ENCODE results near the gene APBB1IP. TPM values are rescaled to one million over a fixed set of nuclear protein-coding genes. Genes with fewer than 3 reads are reported as not detected.
"Not testable (repeated sequence)": the region's sequence is repeated elsewhere in the genome, so short reads cannot be mapped to it uniquely, and the experiment has no call there.

The APBB1IP gene
- total RNA-seq, 1 experiment from 2014 or later: not detected

DNA sequence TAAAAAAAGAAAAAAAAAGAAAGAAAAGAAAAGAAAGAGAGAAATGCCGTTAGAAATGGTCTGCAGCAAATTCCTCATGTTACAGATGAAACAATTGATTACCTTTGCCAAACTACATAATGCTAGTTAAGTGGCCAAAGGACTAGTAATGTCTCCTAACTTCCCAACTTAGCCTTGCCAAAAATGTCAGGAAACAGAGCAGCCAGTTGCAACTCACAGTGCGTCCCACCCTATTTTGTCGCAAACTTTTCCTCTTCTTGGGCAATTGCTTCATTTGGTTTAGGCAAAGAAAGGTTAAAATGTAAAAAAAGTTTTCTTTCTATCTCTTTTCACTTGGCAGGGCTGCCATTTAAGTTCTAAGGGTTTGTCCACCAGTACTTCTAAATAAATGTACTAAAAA lies 53.1 kb downstream of the APBB1IP start:
- intact Hi-C loops (cut with micrococcal nuclease): no loop called here
- peaks cover 15% of the 10 kb centered on the region for H3K4me1 Mint-ChIP-seq (ENCODE audit: insufficient read depth, unreplicated experiment)
- no peak for DNase-seq (ENCODE audit: unreplicated experiment)
- TF ChIP-seq, protein P1, sequence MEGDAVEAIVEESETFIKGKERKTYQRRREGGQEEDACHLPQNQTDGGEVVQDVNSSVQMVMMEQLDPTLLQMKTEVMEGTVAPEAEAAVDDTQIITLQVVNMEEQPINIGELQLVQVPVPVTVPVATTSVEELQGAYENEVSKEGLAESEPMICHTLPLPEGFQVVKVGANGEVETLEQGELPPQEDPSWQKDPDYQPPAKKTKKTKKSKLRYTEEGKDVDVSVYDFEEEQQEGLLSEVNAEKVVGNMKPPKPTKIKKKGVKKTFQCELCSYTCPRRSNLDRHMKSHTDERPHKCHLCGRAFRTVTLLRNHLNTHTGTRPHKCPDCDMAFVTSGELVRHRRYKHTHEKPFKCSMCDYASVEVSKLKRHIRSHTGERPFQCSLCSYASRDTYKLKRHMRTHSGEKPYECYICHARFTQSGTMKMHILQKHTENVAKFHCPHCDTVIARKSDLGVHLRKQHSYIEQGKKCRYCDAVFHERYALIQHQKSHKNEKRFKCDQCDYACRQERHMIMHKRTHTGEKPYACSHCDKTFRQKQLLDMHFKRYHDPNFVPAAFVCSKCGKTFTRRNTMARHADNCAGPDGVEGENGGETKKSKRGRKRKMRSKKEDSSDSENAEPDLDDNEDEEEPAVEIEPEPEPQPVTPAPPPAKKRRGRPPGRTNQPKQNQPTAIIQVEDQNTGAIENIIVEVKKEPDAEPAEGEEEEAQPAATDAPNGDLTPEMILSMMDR (IDR thresholded peaks at IDR 0.05; ENCODE audit: unreplicated experiment): no peak
- H3K4me3 Mint-ChIP-seq (ENCODE audit: unreplicated experiment): no peak overlapping the region
- ChIA-PET POLR2A (no interaction called here), CTCF (no interaction called here)
- H3K27me3 Mint-ChIP-seq (ENCODE audit: insufficient read depth, unreplicated experiment): no peaks in the 10 kb centered on the region
- BruUV-seq (replicated peaks): no TSS peak
- H3K9me3 Mint-ChIP-seq (ENCODE audit: unreplicated experiment): no peaks in the 10 kb centered on the region
- H3K27ac Mint-ChIP-seq (ENCODE audit: low read depth, unreplicated experiment): no peak overlapping the region
- H3K36me3 Mint-ChIP-seq (ENCODE audit: insufficient read depth, unreplicated experiment): peaks cover 3% of the 10 kb centered on the region

DNA sequence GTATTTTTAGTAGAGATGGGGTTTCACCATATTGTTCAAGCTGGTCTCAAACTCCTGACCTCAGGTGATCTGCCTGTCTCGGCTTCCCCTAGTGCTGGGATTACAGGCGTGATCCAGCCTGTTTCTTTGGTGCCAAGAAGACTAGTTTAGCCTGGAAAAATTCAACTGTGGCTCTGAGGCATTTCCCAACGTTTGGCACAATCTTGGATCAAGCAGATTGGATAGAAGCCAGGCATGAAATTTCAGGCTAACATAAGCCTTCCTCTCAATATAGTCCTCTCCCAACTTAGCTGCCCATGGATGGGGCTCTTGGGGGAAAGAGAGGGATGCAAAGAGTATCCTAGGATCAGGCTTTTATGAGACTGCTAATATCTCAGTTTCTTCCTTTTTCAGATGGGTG lies 53.8 kb downstream of the APBB1IP start:
- H3K4me1 Mint-ChIP-seq (ENCODE audit: insufficient read depth, unreplicated experiment): peaks cover 8% of the 10 kb centered on the region
- no TSS peak for BruUV-seq (replicated peaks)
- no peaks in the 10 kb centered on the region for H3K36me3 Mint-ChIP-seq (ENCODE audit: insufficient read depth, unreplicated experiment)
- no peak overlapping the region for H3K27ac Mint-ChIP-seq (ENCODE audit: low read depth, unreplicated experiment)
- no peaks in the 10 kb centered on the region for H3K27me3 Mint-ChIP-seq (ENCODE audit: insufficient read depth, unreplicated experiment)
- H3K9me3 Mint-ChIP-seq (ENCODE audit: unreplicated experiment): no peaks in the 10 kb centered on the region
- TF ChIP-seq, protein P1 (IDR thresholded peaks at IDR 0.05; ENCODE audit: unreplicated experiment): no peak
- intact Hi-C loops (cut with micrococcal nuclease): no loop called here
- ChIA-PET POLR2A (no interaction called here), CTCF (no interaction called here)
- H3K4me3 Mint-ChIP-seq (ENCODE audit: unreplicated experiment): no peak overlapping the region
- DNase-seq (ENCODE audit: unreplicated experiment): peak; percentile 70

DNA sequence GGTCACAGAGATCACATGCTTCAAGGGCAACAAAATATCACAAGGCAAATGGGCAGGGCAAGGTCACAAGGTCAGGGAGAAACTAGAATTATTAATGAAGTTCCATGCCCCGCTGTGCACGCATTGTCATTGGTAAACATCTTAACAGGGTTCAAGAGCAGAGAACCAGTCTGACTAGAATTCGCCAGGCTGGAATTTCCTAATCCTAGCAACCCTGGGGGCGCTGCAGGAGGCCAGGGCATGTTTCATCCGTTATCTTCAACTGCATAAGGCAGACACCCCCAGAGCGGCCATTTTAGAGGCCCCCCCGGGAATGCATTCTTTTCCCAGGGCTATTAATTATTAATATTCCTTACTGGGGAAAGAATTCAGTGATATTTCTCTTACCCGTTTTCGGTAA lies 54.6 kb downstream of the APBB1IP start:
- H3K27me3 Mint-ChIP-seq (ENCODE audit: insufficient read depth, unreplicated experiment); DNase-seq (ENCODE audit: unreplicated experiment); H3K27ac Mint-ChIP-seq (ENCODE audit: low read depth, unreplicated experiment); POLR2A ChIA-PET; intact Hi-C loops (cut with micrococcal nuclease); H3K4me3 Mint-ChIP-seq (ENCODE audit: unreplicated experiment); H3K4me1 Mint-ChIP-seq (ENCODE audit: insufficient read depth, unreplicated experiment); BruUV-seq (replicated peaks); CTCF ChIA-PET; H3K9me3 Mint-ChIP-seq (ENCODE audit: unreplicated experiment); H3K36me3 Mint-ChIP-seq (ENCODE audit: insufficient read depth, unreplicated experiment): not testable (repeated sequence)

DNA sequence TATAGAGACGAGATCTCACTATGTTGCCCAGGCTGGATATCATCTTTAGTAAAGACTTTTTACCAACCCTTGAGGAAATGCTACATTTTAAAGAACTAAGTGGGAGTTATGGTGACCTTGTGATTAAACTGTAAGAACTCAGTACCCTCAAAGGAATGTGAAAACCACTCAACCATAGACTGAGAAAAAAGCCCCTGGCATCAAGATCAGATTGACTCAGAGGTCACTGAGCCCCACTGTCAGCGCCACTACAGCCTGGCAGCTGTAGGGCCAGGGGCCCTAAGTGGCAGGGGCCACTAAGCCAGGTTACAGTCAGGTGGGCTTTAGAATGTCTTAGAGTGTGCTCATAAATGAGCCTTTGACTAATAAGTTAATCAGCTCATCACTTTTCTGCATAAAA lies 55.9 kb downstream of the APBB1IP start:
- POLR2A ChIA-PET: interaction anchor here (0.7 kb wide), 1 partner anchor 9 kb away, joined by 4 read pairs; no protein-coding TSS in a partner anchor
- BruUV-seq (replicated peaks): no TSS peak
- intact Hi-C loops (cut with micrococcal nuclease): no loop called here

DNA sequence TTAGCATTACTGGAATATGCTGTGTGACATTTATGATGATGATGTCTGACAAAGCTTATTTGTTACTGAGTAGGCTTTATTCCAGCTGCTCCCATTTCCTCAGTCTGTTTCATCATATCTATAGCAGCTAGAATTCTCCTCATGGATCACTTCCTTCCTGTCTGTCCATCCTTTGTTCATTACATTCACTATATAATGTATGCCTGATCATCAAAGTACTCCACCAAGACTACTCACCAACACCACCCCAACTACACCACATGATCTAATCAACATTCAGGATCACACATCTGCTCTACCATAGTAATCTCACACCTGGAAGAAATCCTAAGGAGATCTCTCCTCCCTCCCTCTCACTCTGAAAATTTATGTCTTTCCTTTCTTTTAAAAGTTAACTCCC lies 61.3 kb downstream of the APBB1IP start:
- no peak for DNase-seq (ENCODE audit: unreplicated experiment)
- intact Hi-C loops (cut with micrococcal nuclease): no loop called here
- POLR2A ChIA-PET: no interaction called here
- no TSS peak for BruUV-seq (replicated peaks)
- TF ChIP-seq, protein P1 (IDR thresholded peaks at IDR 0.05; ENCODE audit: unreplicated experiment): no peak
- H3K36me3 Mint-ChIP-seq (ENCODE audit: insufficient read depth, unreplicated experiment): no peaks in the 10 kb centered on the region
- no peaks in the 10 kb centered on the region for H3K4me1 Mint-ChIP-seq (ENCODE audit: insufficient read depth, unreplicated experiment)
- no peak overlapping the region for H3K4me3 Mint-ChIP-seq (ENCODE audit: unreplicated experiment)
- H3K9me3 Mint-ChIP-seq (ENCODE audit: unreplicated experiment): no peaks in the 10 kb centered on the region
- no peak overlapping the region for H3K27ac Mint-ChIP-seq (ENCODE audit: low read depth, unreplicated experiment)
- H3K27me3 Mint-ChIP-seq (ENCODE audit: insufficient read depth, unreplicated experiment): no peaks in the 10 kb centered on the region
- CTCF ChIA-PET: no interaction called here

More for the DNA sequence above, 55.9 kb downstream of the APBB1IP start:
- H3K4me3 Mint-ChIP-seq (ENCODE audit: unreplicated experiment): no peak overlapping the region
- no peak for DNase-seq (ENCODE audit: unreplicated experiment)
- no peaks in the 10 kb centered on the region for H3K27me3 Mint-ChIP-seq (ENCODE audit: insufficient read depth, unreplicated experiment)
- H3K36me3 Mint-ChIP-seq (ENCODE audit: insufficient read depth, unreplicated experiment): no peaks in the 10 kb centered on the region
- CTCF ChIA-PET: no interaction called here
- H3K27ac Mint-ChIP-seq (ENCODE audit: low read depth, unreplicated experiment): no peak overlapping the region
- H3K9me3 Mint-ChIP-seq (ENCODE audit: unreplicated experiment): no peaks in the 10 kb centered on the region
- no peaks in the 10 kb centered on the region for H3K4me1 Mint-ChIP-seq (ENCODE audit: insufficient read depth, unreplicated experiment)
- TF ChIP-seq, protein P1 (IDR thresholded peaks at IDR 0.05; ENCODE audit: unreplicated experiment): no peak
